Measurements from ENCODE around the gene RAB13. TPM values are rescaled to one million over a fixed set of nuclear protein-coding genes. Genes with fewer than 3 reads are reported as not detected.
A peak's percentile ranks its signal among the peaks of the same experiment; 100 is the strongest.

The RAB13 gene
- total and polyA plus RNA-seq, 2 of the 13 experiments (the other 11 are each of a cell fraction or from before 2014, with no cell fraction given): 15.9 to 24.7 TPM

DNA sequence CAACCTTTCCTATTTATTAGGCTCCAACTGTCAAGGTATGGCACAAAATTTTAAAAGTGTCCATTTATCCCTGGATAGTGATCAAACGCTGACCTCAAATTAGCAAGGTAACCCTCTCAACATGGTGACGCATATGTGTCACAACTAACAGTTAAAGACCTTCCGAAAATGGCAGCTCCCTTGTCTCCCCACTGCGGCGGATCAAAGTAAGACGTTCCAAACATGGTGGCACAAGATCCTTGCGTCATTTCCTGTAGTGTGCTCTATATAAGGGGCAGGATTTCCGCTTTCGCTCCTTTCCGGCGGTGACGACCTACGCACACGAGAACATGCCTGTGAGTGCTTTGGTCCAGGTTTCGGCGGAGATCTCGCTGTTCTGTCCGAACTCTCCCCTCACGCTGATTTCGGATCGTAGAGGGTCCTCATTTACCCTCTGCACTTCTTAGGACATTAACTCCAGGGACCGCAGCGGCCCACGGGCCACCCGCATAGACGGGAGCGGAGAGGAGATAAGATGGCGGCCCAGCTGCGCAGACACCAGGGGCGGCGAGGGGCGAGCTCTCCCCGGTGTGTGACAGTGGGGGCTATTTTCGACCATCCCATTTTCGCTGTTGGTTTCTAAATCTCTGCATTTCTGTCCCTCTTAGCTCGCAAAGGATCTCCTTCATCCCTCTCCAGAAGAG lies 4.5 kb upstream of the RAB13 start, which contains the start of gene RPS27 (continued):
- TF ChIP-seq, protein P1, sequence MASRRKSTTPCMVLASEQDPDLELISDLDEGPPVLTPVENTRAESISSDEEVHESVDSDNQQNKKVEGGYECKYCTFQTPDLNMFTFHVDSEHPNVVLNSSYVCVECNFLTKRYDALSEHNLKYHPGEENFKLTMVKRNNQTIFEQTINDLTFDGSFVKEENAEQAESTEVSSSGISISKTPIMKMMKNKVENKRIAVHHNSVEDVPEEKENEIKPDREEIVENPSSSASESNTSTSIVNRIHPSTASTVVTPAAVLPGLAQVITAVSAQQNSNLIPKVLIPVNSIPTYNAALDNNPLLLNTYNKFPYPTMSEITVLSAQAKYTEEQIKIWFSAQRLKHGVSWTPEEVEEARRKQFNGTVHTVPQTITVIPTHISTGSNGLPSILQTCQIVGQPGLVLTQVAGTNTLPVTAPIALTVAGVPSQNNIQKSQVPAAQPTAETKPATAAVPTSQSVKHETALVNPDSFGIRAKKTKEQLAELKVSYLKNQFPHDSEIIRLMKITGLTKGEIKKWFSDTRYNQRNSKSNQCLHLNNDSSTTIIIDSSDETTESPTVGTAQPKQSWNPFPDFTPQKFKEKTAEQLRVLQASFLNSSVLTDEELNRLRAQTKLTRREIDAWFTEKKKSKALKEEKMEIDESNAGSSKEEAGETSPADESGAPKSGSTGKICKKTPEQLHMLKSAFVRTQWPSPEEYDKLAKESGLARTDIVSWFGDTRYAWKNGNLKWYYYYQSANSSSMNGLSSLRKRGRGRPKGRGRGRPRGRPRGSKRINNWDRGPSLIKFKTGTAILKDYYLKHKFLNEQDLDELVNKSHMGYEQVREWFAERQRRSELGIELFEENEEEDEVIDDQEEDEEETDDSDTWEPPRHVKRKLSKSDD (CRISPR knock-in tag; IDR thresholded peaks at IDR 0.05; ENCODE audit: low read depth): peak; percentile 98
- TF ChIP-seq ZNF747 (CRISPR knock-in tag; IDR thresholded peaks at IDR 0.05; ENCODE audit: borderline replicate concordance) (peak; percentile 52; the same call in 1 of the 2 replicates), TFE3 (CRISPR knock-in tag; IDR thresholded peaks at IDR 0.05) (peak; percentile 84), ZBTB7A (CRISPR knock-in tag; IDR thresholded peaks at IDR 0.05) (peak; percentile 75; the same call in 1 of the 2 replicates), GTF2F1 (IDR thresholded peaks at IDR 0.05; ENCODE audit: low read length) (peak; percentile 95), SRSF9 (IDR thresholded peaks at IDR 0.05; ENCODE audit: borderline replicate concordance, insufficient read depth, low read depth, low read length, poor library complexity, severe bottlenecking) (no peak), RFXAP (CRISPR knock-in tag; IDR thresholded peaks at IDR 0.05; ENCODE audit: borderline replicate concordance) (peak; percentile 74; the same call in 1 of the 2 replicates), ZNF446 (CRISPR knock-in tag; IDR thresholded peaks at IDR 0.05) (no peak), SOX13 (IDR thresholded peaks at IDR 0.05) (no peak; the same call in 1 of the 2 replicates), SOX13 (CRISPR knock-in tag; conservative IDR thresholded peaks at IDR 0.05 in 1 of 2, IDR thresholded peaks at IDR 0.05 in 1 of 2) (no peak), ZNF576 (CRISPR knock-in tag; IDR thresholded peaks at IDR 0.05) (no peak), ZNF572 (CRISPR knock-in tag; IDR thresholded peaks at IDR 0.05) (0 out of 2 replicates have a peak, but pooled peaks have one; percentile 76), CEBPB (IDR thresholded peaks at IDR 0.05; ENCODE audit: borderline replicate concordance, low read depth, low read length) (peak; percentile 89), BCL3 (CRISPR knock-in tag; IDR thresholded peaks at IDR 0.05) (peak; percentile 35; the same call in 1 of the 2 replicates), NFIC (IDR thresholded peaks at IDR 0.05; ENCODE audit: low read length) (no peak), MED13 (CRISPR knock-in tag; IDR thresholded peaks at IDR 0.05) (no peak), TEAD3 (CRISPR knock-in tag; optimal IDR thresholded peaks at IDR 0.05; ENCODE audit: borderline replicate concordance) (peak; percentile 71)
